Cardiac fibroblast (primary cell): ENCODE results near the gene KLHL29.

Experiments
- DNase-seq, 2 donors: peaks; one replicate each; pipeline versions ENCODE4 v3.0.0 to v3.0.0-alpha.2; 2010; ENCODE audit warnings: low read depth in 2 of 2
- H3K4me3 ChIP-seq, 2 donors: replicated peaks in 1 of 2; 1 replicate in 1 of 2; 2 replicates in 1 of 2; pipeline ENCODE4 v1.5.1; 2011; ENCODE audit warnings: low read depth in 2 of 2, low read length in 2 of 2, mild to moderate bottlenecking in 2 of 2, moderate library complexity in 1 of 2
- CTCF ChIP-seq: IDR thresholded peaks from one replicate; pipeline ENCODE4 v1.5.1; 2011; ENCODE audit warnings: low read depth, mild to moderate bottlenecking, low read length, inconsistent platforms

Gene KLHL29

DNA sequence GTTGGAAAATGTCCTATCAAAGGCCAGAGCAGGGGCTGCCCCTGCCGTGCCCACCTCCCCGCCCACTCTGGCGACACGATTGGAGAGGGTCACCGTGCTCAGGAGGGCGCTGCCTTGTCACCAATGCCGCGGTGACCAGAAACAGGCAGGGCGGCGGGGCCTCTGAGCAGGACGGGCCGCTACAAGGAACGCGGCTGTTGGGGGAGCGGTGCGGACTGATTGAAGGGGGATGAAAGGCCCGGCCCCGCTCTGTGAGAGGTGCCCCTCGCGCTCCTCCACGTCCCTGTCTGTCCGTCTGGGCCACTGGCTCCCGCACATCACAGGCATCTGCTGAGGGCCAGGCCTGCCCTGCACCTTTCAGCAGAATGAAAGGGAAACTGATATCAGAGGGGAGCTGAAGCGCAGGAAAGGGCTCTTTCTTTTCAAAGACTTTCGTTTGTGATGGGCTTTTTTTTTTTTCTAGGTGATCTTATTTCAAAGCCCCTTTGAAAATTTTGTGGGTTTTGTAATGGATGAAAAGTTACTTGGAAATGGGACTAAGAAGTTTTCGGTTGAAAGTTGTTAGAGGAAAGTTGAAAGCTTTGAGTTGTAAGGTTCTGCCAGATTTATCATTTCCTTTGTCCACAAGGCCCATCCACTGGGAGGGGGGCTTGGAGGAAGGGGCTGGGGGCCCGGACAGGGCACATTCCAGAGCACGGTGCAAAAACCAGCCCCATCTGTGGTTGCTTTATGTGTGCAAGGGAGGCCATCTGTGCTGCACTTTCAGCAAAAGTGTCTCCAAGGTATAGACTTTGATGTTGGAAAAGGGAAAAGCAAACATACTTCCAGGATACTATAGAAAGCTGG is 244.2 kb downstream of the KLHL29 start:
- H3K4me3 ChIP-seq = no peak overlapping the region
- TF ChIP-seq CTCF = no peak
- DNase-seq = no peak

GRCh38 chr2:23629772-23630480 is 244.9 kb downstream of the KLHL29 start:
- DNase-seq = no peak
- no peak overlapping the region for H3K4me3 ChIP-seq

DNA sequence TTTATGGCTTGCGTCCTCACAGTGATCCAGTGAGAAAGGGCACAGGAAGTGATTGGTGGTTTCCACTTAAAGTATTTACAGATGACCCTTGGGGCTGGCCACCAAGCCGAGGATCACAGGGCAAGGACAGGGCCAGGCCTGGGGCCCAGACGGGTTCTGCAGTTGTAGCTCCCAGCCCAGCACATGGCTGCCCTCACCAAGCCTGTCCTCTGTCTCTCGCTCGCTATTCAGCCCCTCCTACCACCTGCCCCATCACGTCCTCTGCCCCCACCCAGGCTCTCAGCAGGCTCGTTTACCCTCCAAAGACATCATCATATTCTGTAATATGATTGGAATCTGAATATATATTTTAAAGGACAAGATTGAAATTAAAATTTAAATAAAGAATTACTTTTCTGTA is 246.0 kb downstream of the KLHL29 start:
- no peak overlapping the region for H3K4me3 ChIP-seq
- no peak for TF ChIP-seq CTCF
- no peak for DNase-seq

More at GRCh38 chr2:23629772-23630480, 244.9 kb downstream of the KLHL29 start:
- no peak for TF ChIP-seq CTCF

- TF ChIP-seq CTCF = no peak
- no peak overlapping the region for H3K4me3 ChIP-seq
- DNase-seq = no peak
These were observed 246.4 kb downstream of the KLHL29 start for GRCh38 chr2:23631389-23631788.

- TF ChIP-seq CTCF = no peak
- no peak for DNase-seq
- no peak overlapping the region for H3K4me3 ChIP-seq
These were observed 247.4 kb downstream of the KLHL29 start for GRCh38 chr2:23632386-23632785.

DNA sequence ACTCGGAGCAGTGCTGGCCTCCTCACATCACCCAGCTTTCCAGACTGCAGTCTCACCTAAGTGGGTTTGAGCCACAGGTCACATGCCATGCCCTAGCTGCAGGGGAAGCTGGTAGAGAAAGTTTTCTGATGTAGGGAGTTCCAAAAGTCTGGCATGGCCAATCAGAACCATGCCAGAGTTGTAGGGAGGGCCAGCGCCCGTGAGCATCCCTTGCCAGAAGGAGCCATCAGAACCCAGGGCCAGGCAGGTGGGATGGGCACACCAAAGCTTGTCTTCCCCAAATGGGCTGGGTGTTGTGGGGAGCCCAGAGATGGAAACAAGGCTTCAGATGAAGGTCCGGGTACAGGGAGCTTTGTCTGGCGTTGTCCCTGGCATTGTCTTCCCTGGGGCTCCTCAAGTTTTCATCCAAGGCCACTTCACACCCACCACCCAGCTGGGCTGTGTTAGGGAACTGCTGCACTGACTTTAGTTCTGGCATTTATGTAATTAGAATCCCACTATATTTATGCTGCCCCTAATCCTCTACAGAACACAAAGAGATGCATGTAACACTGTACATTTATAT is 247.9 kb downstream of the KLHL29 start:
- no peak for DNase-seq
- no peak overlapping the region for H3K4me3 ChIP-seq
- no peak for TF ChIP-seq CTCF
